ENCODE measurements around the gene ALG9.

GRCh38 chr11:111834432-111835163, 36.8 kb downstream of the ALG9 start:
- TF ChIP-seq CTCF (IDR thresholded peaks at IDR 0.05): no peak
- no peak for TF ChIP-seq EP300 (IDR thresholded peaks at IDR 0.05)
- no peak for TF ChIP-seq POLR2A (IDR thresholded peaks at IDR 0.05)

Data from tibial nerve (tissue), 4 donors.